Skin of body (tissue), 2 donors: Measurements from ENCODE around the gene NAT16. TPM values are rescaled to one million over a fixed set of nuclear protein-coding genes. Genes with fewer than 3 reads are reported as not detected.
"Not testable (repeated sequence)": the region's sequence is repeated elsewhere in the genome, so short reads cannot be mapped to it uniquely, and the experiment has no call there.

Experiments
- DNase-seq: peaks from one replicate; lab custom pipeline; 2025; lab: John Stamatoyannopoulos, UW
- total RNA-seq: library from RNA; depleted of rRNA; stranded (reverse); fragments of >200 nt; gene quantifications from one replicate; pipeline ENCODE4 v1.2.3, GENCODE V29; 2014

The NAT16 gene
- total RNA-seq, 1 donor from 2014 or later: not detected

DNA sequence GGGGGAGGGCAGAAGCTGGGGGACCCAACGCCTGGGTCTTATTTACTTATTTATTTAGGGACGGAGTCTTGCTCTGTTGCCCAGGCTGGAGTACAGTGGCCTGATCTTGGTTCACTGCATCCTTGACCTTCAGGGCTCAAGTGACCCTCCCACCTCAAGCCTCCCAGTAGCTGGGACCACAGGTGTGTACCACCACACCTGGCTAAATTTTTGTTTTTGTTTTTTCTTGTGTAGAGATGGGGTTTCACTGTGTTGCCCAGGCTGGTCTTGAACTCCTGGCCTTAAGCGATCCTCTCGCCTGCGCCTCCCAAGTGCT is 22.5 kb upstream of the NAT16 start:
- DNase-seq: no peak

GRCh38 chr7:101201695-101202602 is 21.9 kb upstream of the NAT16 start:
- DNase-seq: no peak

DNA sequence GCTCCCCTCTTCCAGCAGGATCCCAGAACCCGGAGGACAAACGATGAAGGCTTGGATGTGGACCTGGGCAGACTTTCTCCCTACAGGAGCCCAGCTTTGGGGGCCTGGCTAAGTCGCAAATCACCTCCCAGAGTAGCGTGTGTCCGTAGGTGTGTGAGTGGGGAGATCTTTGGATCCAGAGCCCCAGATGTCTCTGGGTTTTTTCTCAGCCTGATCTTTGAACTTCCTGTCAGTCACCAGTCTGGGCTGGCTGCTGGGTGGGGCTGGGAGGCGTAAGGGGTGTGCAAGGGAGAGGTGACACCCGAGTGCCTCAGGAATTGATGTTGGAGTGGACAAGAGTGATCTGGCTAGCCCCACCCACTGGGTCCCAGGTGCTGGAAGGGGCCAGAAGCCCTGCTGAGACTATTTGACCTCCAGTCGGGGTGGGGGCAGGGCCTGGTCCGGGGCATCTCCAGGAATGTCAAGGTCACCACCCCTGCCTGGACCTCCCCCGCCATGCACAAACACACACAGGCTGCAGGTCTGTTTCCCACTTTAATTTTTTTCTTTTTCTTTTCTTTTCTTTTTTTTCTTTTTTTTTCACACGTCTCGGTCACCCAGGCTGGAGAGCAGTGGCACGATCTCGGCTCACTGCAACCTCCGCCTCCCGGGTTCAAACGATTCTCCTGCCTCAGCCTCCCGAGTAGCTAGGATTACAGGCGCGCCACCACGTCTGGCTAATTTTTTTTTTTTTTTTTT is 20.9 kb upstream of the NAT16 start, which contains the start of gene MOGAT3:
Gene MOGAT3 (minus strand): TSS at position 175 of the 738 bp plus-strand sequence. CDS start 182 bp downstream, outside the sequence.
- DNase-seq: no peak

DNA sequence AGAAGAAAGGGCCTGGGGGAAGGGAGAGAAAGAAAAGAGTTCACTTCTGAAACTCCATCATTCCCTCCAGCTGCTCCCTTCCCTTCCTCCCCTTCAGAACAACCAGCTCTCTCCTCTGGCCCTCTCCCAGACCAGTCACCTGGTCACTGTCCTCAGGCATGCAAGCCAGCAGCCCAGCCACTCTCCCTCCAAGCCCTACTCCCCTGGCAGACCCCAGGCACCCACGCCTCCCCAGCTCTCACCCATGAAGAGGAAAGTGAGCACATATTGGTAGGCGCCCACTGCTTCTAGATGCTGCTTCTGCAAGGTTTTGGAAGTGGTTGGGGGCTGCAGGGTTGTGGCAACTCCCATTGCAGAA is 20.4 kb upstream of the NAT16 start:
- no peak for DNase-seq

DNA sequence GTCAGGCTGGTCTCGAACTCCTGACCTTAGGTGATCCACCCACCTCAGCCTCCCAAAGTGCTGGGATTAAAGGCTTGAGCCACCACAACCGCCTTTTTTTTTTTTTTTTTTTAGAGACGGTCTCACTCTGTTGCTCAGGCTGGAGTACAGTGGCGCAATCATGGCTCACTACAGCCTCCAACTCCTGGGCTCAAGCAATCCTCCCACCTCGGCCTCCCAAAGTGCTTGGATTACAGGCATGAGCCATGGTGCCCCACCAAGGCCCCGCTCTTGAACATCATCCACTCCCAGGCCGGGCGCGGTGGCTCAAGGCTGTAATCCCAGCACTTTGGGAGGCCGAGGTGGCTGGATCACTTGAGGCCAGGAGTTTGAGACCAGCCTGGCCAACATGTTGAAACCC is 19.4 kb upstream of the NAT16 start:
- not testable (repeated sequence) for DNase-seq

DNA sequence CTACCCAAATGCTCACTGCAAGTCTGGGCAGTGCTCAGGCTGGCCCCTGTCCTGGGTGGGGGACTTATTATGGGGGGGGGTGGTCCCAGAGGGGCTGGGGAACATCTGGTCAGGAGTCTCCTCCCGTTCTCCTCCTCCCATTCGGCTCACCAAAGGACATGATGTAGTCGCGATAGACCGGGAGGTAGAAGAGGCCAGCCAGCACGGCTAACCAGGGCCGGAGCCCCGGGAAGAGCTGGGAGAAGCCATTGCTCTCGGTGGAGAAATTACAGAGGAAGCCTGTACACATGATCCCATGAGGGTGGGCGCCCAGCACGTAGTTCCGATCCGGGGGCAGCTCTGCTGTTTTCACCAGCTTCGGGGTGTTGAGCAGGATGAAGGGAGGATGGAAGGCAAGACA is 18.4 kb upstream of the NAT16 start:
- no peak for DNase-seq

DNA sequence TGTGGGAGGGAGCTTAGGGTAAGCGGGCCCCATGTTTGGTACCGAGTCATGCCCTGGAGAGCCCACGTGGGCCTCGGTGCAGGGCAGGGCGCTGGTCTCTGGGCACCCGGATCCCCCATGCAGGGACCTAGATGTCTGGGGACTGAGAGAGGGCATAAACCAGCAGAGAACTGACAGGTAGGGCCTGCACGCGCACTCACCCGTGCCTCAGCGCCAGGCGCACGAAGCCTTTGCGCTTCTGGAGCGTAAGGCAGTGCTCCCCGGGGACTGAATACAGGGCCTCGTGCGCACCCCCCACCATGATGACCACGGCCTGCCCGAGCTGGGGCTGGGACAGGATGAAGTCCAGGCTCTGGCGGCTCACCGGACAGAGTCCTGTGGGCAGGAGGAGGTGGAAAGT is 17.9 kb upstream of the NAT16 start:
- DNase-seq: no peak

DNA sequence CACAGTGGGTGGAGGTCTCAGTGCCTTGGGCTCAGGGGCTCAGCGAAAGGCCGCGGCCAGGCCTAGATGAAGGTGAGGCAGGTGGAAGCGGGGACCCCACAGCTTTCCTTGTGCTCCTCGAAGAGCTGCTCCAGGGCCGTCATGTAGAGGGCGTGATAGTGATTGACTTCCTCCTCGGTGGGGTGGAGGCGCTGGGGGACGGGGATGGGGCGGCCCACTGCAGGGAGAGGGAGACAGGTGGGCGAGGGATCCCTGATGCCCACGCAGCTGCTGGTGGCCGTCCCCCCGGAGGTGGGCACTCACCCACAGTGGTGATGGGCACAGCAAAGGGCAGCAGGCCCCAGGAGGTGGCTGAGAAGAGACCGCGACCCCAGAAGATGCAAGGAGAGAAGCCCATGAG is 15.8 kb upstream of the NAT16 start:
- no peak for DNase-seq

DNA sequence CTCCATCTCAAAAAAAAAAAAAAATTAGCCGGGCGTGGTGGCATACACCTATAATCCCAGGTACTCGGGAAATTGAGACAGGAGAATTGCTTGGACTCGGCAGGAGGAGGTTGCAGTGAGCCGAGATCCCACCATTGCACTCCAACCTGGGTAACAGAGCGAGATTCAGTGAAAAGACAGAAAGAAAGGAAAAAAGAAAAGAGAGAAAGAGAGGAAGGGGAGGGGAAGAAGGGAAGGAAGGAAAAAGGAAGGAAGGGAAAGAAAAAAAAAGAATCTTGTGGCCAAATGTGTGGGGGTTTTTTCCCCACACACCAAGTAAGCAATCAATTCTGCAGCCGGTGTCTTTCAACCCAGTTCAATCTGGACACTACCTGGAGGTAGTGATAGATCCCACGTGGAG is 9.0 kb upstream of the NAT16 start:
- no peak for DNase-seq

GRCh38 chr7:101186844-101187428 is 6.8 kb upstream of the NAT16 start:
- DNase-seq: no peak

GRCh38 chr7:101186194-101186593 is 6.1 kb upstream of the NAT16 start:
- DNase-seq: no peak

GRCh38 chr7:101185258-101185839 is 5.3 kb upstream of the NAT16 start:
- DNase-seq: no peak

- DNase-seq: no peak
Observed at GRCh38 chr7:101179713-101180112, 380 bp downstream of the NAT16 start.

- no peak for DNase-seq
Observed at GRCh38 chr7:101179117-101179516, 976 bp downstream of the NAT16 start.

GRCh38 chr7:101177644-101178043 is 2.4 kb downstream of the NAT16 start:
- DNase-seq: no peak

DNA sequence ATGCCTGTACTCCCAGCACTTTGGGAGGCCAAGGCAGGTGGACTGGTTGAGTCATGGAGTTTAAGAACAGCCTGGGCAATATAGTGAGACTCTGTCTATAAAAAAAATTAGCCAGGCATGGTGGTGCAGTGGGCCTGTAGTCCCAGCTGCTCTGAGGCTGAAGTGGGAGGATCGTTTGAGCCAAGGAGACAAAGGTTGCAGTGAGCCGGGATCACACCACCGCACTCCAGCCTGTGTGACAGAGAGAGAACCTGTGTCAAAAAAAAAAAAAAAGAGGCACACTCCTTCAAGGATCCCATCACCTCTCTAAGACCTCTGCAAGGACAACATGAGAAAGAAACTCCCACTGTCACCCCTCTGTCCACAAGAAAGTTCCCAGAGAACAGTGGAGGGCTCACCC is 4.4 kb downstream of the NAT16 start:
- DNase-seq: no peak

DNA sequence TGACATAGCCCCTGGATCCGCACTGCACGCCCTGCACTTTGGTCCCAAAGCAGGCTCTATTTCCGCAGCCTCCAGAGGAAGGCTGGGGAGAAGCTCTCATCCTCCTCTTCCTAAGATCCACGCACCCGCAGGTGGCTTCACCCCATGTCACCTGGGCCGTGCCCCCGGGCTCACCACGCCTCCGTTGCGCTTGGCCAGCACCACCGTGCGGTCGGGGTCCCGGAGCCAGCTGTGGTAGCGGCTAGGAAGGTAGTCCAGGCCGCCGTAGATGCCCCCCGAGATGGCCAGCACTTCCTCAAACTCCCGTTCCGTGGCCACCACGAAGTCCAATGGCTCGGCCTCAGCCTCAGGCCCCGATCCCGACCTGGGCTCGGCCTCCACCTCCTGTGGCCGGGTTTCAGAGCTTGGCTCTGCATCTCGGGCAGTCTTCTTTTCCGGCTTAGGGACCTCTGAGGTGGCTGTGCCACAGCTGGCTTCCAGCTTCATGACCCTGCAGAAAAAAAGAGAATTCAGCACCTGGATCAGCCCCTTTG is 5.7 kb downstream of the NAT16 start:
- DNase-seq: no peak

- no peak for DNase-seq
Observed at GRCh38 chr7:101173752-101174244, 6.3 kb downstream of the NAT16 start.

GRCh38 chr7:101172854-101173751 is 7.0 kb downstream of the NAT16 start:
- no peak for DNase-seq

DNA sequence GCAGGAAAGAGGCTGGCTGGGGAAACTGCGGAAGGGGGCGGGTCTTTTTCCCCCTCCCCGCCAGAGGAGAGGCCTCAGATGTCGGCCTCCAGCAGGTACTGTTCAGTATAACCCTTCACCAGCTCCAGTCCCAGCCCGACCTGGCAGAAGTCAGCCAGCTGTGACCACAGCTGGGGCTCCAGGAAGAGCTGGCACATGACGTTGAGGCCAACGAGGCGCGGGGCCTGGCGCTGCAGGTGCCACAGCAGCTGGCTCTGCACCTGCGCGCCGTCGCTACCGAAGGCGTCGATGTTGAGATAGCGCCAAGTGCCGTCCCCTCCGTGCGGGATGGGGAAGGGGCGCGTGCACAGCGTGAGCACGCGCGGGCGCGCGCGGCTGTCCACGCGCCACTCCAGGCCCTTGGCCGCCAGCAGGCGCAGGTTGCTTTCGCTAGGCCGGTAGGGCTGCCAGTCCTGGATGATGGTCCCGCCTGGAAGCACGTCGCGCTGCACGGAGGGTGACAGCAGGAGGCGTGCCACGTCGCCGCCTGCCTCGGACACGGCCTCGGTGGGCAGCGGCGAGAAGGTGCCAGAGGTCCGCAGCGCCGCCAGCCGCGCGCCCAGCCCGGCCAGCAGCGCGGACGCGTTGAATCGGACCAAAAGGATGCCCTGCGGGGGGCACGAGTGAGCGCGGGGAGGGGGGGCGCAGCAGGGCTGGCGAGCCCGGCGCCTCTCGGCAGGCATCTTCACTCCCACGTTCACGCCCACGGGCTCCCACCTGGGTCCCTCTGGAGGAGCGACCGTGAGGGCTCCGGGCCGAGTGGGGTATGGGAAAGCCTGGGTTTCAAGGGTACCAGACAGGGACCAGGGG is 7.9 kb downstream of the NAT16 start:
- DNase-seq: no peak
